ENCODE data around the gene RNF220.
"Not testable (repeated sequence)": the region's sequence is repeated elsewhere in the genome, so short reads cannot be mapped to it uniquely, and the experiment has no call there.

RNF220 gene

DNA sequence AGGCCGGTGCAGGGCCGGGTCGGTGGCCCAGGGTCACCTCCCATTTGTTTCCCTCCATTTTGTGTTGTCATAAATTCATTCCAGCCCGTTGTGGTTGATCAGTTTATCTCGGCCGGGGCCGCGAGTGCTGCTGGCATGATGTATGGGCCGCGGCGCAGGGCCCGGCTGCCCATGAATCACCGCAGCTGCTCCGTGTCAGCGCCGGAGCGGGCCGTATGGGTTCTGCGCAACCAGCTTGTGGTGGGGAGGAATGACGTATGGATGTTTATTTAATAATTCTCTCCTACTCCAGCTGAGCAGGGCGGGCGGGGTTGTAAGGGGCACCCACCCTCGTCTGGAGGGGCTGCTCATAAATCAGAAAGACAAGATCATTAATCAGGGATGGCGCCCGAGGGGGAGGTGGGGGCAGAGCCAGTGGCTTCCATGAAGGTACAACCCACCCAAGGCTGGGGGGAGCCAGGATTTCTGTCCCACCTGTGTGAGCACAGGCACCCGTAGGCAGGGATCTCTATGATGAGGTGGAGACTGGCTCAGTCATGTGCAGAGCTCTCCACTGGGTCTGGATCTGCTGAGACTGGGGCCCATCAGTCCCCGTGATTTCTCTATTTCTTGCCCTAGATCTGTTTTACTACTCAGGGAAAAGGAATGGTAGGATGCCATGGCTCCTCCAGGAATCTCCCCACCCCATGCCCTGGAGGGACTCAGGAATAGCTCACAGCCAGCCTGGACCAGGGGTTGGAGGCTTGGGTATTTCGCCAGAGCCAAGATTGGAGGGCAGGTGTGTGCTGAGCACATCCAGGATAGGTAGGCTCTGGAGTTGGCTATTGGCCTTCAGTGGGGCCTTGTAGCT lies 241.4 kb downstream of the RNF220 start:
- in situ Hi-C loops (cut with MboI; ENCODE audit: low sequenced_read_pairs) = no loop called here

DNA sequence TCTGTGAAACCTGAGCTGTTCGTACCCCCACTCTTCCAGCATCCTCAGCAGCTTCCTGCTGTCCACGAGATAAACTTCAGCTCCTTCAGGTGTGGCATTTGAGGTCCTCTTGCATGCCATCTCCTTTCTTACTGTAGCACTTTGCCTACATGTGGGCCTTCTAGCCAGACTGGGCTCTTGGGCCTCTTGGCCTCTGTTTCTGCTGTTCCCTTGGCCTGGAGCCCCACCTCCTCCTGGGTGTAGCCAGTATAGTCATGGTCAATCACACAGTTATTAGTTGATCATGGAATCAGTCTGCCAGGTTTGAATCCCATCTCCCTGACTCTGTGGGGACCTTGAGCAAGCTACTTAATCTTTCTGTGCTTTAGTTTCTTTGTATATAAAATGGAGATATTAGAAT lies 242.8 kb downstream of the RNF220 start:
- in situ Hi-C loops (cut with MboI; ENCODE audit: low sequenced_read_pairs) = no loop called here

DNA sequence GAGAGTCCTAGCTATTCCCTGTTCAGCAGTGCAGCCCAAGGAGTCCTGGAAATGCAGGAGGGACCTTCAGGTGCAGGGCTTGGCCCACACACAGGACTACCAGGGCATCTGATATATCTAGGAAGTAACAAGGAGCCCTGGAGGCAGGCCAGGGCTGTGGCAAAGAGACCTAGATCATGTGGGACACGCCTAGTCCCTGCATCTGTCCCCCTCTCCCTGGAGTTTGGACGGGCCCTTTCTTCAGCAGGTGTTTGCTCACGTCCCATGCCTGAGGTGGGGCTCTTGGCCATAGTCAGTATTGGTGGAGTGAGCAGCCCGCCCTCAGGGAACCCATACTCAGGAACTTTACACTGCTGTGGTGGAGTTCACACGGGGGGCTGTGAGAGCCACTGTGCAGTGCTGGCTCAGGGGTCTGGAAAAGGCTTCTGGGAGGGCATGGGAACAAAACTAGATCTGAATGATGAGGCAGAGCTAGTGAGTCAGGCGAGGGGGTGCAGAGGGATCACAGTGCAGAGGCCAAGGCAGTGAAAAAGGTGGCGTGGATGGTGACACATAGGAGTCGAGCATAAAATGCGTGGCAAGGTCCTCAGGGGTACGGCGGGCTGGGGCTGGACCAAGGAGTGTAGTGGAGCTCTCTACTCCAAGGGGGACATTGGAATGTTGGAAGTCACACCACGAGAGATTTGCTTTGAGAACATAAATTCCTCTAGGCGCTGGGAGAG lies 243.6 kb downstream of the RNF220 start:
- in situ Hi-C loops (cut with MboI; ENCODE audit: low sequenced_read_pairs) = no loop called here

DNA sequence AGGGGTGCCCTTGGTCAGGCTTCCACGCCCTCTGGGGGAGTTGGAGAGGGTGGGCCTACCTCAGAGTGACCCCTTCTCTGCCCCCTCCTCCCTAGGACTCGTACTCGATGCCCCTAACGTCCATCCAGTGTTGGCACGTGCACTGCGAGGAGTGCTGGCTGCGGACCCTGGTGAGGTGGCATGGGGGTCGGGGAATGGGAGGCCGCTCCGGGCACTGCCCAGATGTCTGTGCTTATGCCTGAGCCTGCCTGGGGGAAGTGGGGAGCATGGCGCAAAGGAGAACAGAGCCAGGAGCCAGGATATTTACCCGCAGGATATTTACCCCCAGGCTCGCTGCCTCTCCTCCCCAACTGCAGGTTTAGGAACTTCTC lies 244.7 kb downstream of the RNF220 start:
- in situ Hi-C loops (cut with MboI; ENCODE audit: low sequenced_read_pairs) = no loop called here

DNA sequence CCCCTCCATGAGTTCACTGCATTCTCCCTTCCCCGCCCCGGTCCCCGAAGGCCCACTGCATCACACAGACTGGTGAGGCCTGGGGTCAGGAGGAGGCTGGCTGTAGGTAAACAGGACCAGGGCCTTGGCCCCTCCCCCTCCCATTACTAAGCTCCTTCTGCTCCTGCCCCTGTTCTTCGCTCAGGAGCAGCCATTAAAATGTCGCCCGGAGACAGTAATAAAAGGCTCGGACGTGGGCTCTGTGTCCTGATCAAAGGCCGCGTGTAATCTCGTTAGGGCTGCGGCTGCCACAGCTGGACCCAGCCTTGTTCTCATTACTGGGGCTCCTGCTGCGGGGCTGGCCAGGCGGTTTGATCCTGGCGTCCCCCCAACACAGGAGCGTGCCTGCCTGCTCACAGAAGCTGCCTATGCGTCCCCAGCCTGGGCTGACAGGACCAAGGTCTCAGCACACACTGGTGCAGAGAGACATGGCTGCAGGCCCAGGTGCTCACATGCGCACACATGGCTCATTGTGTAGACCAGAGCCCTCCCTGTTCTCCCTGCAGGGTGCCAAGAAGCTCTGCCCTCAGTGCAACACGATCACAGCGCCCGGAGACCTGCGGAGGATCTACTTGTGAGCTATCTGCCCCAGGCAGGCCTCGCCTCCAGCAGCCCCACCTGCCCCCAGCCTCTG lies 245.2 kb downstream of the RNF220 start:
- in situ Hi-C loops (cut with MboI; ENCODE audit: low sequenced_read_pairs) = no loop called here

DNA sequence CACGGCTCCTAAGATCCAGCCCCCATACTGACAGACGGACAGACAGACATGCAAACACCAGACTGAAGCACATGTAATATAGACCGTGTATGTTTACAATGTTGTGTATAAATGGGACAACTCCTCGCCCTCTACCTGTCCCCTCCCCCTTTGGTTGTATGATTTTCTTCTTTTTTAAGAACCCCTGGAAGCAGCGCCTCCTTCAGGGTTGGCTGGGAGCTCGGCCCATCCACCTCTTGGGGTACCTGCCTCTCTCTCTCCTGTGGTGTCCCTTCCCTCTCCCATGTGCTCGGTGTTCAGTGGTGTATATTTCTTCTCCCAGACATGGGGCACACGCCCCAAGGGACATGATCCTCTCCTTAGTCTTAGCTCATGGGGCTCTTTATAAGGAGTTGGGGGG lies 246.0 kb downstream of the RNF220 start:
- in situ Hi-C loops (cut with MboI; ENCODE audit: low sequenced_read_pairs) = no loop called here

DNA sequence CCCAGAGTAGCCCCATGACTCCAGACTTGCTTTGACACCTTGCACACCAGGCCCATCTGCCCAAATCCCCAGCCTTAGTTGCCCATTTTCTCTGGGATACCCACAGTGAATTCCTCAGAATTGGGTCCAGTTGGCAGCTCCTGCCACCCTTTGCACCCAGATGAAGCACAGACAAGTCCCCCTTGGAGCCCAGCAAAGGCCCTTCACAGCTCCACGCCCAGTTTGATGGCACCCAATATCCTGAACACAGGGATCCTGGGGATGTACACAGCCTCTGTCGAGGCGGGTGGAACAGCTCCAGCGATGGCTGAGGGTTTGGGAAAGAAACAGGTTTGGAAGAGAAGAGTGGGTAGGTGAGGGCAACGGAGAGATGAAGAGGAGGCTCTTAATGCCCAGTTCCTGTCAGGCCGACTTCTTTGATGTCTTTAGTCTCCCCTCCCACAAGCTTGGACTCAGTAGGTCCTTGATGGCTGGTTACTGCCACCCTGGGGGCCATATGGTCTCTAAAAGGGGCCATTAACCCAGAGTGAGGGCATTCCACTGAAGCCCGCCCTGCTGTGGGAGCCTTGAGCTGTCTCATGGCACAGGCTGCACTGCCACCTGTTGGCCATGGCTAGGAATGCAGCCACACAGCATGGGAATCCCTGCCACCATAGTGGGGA lies 247.5 kb downstream of the RNF220 start:
- in situ Hi-C loops (cut with MboI; ENCODE audit: low sequenced_read_pairs) = no loop called here

DNA sequence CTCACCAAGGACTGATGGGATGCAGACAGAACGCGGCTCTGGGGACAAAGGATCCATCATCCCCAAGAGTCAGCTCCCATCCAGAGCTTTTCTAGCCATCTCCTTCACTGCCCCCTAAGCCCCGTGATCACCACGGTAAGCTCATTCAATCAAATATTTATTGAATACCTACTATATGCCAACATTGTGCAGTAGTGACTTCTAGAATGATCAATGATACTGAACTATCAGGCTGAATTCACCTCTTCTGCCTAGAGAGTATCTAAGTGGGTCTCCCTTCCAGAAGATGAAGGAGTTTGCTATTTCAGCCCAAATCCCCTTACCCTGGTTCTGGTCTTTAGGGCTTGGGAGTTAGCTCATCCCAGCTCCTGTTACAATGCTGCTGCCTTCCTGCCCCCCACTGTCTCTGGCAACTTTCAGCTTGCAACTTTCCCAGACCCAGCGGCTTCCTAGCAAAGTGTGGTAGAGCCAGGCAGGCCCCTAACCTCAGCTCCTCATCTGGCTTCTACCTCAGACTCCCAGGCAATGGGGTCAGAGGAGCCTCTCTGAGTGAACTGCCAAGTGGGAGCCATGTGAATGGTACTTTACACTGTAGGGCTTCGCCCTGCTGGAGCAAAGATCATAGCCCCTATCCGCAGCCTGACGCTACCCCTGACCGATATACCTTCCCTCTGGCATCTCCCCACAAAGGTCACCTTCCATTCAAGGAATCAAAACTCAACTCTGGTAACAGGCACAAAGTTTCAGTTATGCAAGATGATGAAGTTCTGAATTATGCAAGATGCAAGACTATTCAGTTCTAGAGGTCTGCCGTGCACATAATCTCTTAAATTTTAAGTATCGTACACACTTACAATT lies 248.3 kb downstream of the RNF220 start:
- in situ Hi-C loops (cut with MboI; ENCODE audit: low sequenced_read_pairs) = no loop called here

DNA sequence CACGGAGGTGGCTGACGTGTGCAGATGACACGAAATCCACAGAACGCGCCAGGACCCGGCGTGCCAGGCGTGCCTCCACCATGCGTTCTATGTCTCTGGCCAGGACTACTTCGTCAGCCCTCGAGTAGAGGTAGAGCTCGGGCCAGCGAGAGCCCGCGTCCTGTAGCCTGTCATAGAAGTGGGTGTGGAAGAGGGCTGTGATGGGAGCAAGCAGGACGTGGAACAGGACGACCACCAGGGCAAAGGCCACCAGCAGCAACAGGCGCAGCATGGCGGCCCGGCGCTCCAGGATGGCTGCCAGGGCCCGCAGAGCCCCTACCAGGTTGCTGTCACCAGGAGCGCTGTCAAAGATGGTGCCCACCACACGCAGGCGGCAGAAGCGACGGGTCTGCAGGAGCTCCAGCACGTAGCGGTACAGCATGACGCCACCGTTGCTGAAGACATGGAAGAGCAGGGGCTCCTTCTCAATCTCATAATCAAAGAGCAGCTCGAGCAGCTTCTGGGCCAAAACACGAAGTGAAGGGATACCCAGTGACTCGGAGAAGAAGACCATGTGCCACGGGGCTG lies 249.6 kb downstream of the RNF220 start:
- in situ Hi-C loops (cut with MboI; ENCODE audit: low sequenced_read_pairs) = no loop called here

DNA sequence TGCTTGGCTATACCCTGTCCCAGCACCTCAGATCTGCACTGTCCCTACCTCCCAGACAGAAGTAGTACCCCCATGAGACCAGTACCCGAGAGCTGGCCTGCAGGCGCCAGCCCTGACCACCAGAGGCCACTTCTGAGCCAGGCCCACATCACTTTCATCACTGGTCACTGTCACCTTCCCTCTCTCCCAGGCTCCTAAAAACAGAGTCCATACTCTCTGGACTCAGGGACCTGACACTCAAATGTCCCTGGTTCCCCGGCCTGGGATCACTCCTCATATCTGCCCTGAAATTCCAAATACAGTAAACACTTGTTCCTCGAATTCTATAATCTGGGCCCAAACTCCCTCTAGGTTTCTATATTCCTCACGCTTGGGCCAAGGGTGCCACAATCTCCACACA lies 250.6 kb downstream of the RNF220 start:
- in situ Hi-C loops (cut with MboI; ENCODE audit: low sequenced_read_pairs) = no loop called here

DNA sequence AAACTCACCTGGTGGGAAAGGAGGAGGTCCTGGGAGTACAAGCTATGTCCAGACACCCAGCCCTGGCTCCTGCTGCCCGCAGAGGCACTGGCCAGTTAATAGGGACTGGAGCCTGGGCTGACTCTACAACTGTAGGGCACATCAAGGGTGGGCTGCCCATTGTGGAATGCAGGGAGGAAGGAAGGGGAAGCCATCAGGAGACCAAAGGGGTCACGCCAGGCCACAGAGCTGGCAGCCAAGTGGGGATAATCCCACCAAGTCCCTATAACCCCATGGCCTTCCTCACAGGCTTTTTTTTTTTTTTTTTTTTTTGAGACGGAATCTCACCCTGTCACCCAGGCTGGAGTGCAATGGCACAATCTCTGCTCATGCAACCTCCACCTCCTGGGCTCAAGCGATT lies 254.5 kb downstream of the RNF220 start:
- in situ Hi-C loops (cut with MboI; ENCODE audit: low sequenced_read_pairs) = no loop called here

DNA sequence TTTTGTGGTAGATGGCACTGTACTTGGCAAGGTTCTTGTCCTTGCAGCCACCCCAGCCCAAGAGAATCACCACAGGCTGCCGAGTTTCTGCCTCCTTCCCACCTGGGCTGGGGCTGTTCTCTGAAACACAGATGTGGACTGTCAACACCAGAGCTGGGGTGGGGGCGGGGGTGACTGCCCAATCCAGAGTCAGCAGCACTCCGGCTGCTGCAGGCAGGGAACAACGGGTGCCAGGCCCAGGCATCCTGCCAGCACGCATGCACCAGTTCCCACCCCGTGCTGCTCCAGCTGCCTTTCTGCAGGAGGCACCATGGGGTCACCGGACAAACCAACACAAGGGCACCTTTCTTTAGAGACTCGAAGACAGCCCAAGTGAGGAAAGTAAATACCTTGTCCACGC lies 255.1 kb downstream of the RNF220 start:
- in situ Hi-C loops (cut with MboI; ENCODE audit: low sequenced_read_pairs) = no loop called here

DNA sequence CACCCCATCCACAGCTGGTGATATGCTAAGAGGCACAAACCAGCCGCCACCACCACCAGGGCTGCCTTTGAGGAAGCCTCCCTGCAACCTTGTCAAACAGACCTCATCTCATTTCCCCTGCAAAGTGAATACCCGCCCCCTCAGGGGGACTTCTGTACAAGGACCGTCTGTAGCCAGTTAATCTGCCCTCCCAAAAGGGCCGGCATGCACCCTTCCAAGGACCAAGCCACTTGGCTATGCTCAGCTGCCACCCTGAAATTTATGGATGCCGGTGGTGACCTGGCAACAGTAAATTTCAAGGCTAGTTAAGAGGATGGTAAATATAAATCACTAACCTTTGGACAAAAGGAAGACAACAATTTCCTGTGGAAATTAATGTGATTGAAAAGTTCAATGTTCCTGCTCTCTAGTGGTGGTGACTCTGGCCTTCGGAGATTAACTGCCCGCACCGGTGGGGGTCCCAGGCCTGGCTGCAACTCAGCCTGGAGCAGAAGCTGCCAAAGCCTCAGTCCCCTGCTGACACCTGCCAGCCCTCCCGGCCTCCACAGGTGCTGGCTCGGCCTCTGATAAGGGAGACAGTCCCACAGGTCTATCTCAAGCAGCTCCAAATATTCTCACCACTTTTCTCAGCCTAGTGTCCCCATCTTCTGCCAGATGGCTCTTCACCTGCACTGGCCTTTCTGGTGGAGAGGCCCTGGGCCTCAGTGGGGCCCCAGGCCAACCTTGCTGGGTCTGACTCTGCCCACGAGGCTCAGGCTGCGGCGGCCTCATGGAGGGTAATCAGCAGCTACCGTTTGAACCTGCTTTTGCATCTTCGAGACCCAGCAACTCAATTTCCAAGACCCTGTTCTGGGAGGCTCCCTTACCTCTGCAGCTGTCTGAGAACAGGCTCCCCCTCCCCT lies 257.0 kb downstream of the RNF220 start:
- in situ Hi-C loops (cut with MboI; ENCODE audit: low sequenced_read_pairs) = no loop called here

DNA sequence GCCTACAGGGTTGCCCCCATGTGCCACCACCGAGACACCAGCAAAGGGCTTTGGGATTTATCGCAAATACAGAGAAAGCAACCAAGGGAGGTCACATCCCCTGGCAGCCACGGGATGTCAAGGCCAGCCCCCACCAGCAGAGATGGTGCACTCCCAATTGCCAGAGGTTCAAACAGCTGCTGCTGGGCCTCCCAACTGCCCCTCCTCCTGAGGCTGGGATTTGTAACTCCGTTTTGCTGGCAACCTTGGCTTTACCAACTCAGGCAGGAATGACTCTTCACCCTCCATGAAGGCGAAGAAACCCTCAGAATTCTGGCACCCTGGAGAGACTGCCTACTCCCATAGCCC lies 257.6 kb downstream of the RNF220 start:
- in situ Hi-C loops (cut with MboI; ENCODE audit: low sequenced_read_pairs) = no loop called here

DNA sequence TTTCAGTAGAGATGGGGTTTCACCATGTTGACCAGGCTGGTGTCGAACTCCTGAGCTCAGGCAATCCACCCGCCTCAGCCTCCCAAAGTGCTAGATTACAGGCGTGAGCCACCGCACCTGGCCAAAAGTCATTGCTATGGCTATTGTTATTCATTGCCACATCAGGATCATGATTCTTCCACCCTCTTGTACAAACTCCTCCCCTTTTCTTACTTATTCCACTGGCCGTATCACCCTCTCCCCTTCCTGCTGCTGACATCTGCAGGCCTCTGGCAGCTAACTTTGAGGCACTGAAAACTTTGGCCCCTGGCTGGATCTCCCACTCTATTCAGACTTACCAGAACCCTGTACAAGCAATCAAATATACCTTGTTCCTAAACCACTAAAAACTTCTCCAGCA lies 258.4 kb downstream of the RNF220 start:
- in situ Hi-C loops (cut with MboI; ENCODE audit: low sequenced_read_pairs) = no loop called here

DNA sequence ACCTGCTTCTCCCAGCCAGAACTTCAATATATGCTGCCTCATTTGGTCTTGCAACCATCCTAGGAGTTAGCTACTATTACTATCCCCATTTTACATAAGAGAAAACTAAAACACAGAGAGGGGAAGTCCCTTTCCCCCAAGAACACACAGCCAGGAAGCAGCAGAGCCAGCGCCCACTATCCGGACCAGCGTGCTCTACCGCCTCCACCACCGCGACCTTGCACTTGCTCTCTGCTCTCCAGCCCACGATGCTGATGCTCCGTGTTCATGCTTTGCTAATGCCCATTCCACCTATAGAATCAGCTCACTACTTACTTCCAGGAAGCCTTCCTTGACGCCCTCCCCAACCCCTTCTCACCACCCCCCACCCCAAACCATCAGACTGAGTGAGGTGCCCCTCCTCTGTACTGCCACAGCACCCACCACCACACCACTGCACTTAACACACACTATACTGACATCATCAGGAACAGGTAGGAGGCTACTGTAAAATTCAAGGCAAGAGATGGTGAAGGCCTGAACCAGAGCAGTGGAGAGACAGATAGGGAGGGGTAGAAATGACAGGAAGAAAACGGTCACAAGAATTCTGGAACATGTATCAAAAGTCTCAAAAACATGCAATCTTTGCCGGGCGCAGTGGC lies 259.8 kb downstream of the RNF220 start:
- in situ Hi-C loops (cut with MboI; ENCODE audit: low sequenced_read_pairs) = no loop called here

DNA sequence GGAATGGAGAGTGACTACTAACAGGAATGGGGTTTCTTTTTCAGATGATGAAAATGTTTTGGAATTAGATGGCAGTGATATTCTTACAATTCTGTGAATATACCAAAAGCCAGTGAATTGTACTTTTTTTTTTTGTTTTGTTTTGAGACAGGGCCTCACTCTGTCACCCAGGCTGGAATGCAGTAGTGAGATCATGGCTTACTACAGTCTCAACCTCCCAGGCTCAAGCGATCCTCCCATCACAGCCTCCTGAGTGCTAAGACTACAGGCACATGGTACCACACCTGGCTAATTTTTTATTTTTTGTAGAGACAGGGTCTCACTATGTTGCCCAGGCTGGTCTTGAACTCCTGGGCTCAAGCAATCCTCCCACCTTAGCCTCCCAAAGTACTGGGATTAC lies 261.7 kb downstream of the RNF220 start:
- in situ Hi-C loops (cut with MboI; ENCODE audit: low sequenced_read_pairs) = not testable (repeated sequence)

DNA sequence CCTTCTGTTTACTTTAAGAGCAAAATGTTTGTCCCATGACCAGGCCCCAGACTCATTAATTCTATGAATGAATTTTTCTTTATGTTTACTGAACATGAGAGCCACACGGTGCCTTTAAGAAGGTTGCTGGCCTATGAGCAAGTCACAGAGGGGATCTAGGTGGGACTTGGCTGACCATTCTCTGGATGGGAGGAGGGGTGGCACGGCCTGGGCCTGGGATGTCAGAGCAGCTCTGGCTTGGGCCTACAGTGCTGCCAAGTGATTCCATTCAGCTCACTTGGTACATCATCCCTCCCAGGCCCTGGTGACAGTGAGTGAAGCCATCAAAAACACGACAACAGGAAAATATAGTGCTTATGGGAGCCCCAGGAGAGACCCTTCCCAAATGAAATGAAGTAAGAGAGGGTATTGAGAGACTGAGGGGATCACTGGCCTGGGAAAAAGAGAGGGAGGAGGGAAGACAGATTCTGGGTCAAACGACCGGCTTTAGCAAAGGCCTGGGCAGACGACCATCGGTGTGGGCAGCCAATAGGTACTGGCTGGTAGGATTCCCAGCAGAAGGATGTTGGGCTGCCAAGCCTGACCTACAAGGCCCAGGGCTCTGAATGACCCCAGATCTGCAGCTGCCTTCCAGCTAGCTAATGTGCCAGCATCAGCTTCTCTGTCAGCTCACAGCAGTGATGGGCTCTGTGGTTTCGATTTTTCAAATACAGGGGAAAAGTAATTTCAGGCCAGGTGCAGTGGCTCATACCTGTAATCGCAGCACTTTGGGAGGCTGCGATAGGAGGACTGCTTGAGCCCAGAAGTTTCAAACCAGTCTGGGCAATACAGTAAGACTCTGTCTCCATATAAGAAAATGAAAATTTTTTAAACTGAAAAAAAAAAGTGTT lies 265.9 kb downstream of the RNF220 start:
- in situ Hi-C loops (cut with MboI; ENCODE audit: low sequenced_read_pairs) = no loop called here

Data from HL-60/S4 treated with phorbol 12-myristate 13-acetate at 8.2 ng/mL for 4 days and 3 days (cell line).